ENCODE results near the gene DNAJC18.

DNA sequence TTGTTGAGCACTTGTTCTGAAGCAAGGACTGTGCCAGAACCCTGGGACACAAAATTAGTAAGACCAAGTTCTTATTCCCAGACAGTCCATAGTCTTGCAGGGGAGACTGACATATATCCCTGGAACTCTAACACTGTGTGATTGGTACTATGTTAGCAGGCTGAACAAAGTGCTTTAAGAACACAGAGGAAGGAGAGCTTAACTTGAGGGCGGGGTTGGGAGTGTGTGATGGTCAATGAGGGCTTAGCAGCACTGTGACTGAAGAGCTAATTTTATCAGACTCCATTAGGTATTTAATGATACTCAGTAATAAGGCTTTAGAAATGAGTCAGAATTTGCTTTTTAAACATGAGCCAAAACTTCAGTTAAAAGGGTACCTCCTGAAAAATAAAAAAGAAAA lies 20.5 kb downstream of the DNAJC18 start:
- TF ChIP-seq EZH2 (IDR thresholded peaks at IDR 0.05; ENCODE audit: borderline replicate concordance): no peak
- TF ChIP-seq, protein P1, sequence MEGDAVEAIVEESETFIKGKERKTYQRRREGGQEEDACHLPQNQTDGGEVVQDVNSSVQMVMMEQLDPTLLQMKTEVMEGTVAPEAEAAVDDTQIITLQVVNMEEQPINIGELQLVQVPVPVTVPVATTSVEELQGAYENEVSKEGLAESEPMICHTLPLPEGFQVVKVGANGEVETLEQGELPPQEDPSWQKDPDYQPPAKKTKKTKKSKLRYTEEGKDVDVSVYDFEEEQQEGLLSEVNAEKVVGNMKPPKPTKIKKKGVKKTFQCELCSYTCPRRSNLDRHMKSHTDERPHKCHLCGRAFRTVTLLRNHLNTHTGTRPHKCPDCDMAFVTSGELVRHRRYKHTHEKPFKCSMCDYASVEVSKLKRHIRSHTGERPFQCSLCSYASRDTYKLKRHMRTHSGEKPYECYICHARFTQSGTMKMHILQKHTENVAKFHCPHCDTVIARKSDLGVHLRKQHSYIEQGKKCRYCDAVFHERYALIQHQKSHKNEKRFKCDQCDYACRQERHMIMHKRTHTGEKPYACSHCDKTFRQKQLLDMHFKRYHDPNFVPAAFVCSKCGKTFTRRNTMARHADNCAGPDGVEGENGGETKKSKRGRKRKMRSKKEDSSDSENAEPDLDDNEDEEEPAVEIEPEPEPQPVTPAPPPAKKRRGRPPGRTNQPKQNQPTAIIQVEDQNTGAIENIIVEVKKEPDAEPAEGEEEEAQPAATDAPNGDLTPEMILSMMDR (IDR thresholded peaks at IDR 0.05; ENCODE audit: poor library complexity): no peak
- no peak for TF ChIP-seq EZH2phosphoT487 (IDR thresholded peaks at IDR 0.05; ENCODE audit: low read depth, severe bottlenecking, unreplicated experiment)

Measured in hepatocyte (in vitro differentiated cells).